HG03457 (cell line): ENCODE results near the gene FNDC3A.
"Not testable (repeated sequence)": the region's sequence is repeated elsewhere in the genome, so short reads cannot be mapped to it uniquely, and the experiment has no call there.

Source experiments
- ATAC-seq: cut with Tn5 transposase; IDR thresholded peaks from one replicate; pipeline ENCODE4 v1.9.1; 2021; ENCODE audit warnings: moderate number of reproducible peaks; ENCODE audit not compliant: unreplicated experiment

FNDC3A gene

DNA sequence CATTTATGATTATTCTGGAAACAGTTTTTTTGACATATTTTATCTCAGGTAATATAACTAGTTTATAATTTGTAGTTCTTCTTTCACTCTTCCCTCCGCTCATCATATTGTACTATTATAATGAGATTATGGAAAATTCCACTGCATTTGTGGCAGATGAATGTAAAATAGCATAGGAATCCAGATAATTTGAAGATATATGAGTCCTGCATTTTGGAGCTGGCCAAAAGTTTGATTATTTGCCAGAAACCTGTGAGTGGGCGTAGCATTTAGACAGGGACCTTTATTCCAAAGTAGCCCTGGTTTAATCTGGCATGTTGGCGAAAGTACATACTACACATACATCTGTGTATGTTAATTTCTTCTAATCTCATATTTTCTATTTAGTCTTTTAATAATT, 65.2 kb downstream of the FNDC3A start:
- no peak for ATAC-seq

DNA sequence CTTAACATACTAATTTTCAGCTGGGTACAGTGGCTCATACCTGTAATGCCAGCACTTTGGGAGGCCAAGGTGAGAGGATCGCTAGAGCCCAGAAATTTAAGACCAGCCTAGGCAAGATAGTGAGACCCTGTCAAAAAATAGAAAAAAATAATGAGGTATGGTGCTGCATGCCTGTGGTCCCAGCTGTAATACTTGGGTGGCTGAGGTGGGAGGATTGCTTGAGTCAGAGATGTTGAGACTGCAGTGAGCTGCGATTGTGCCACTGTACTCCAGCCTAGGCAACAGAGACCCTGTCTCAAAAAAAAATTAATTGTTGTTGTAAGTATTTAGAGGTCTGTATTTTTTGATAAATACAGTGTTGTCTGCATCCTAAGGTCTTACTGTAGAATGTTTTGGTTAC, 66.8 kb downstream of the FNDC3A start:
- no peak for ATAC-seq

DNA sequence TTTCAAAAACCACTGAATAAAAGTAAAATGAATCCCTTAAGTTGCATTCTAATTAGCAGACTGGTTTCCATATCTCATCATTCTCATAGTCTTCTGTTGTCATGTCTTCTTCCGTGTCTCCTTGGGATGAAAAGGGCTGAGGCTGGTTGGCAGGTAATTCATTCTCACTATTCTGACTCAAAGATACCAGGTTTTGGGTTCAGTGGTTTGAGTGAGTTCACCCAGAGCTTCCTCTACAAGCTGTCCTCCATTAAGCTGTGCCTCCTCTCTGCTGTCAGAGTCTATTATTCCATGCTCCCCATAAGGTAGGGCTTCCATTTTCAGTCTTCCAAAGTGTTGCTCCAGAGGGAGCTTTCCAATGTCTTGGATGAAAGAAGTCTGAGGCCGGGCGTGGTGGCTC, 68.3 kb downstream of the FNDC3A start:
- no peak for ATAC-seq

DNA sequence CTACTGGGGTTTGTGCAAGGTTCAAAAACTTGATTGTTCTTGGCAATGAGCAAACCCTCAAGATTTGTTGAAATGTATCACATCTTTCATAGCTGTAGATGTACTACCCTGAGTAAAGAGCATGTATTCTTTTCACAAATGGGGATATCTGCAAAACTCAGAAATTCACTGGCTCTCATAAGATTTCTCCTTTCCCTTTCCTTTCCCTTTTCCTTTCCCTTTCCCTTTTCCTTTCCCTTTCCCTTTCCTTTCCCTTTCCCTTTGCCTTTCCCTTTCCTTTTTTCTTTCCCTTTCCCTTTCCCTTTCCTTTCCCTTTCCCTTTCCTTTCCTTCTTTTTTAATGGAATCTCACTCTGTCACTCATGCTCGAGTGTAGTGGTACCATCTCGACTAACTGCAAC, 69.1 kb downstream of the FNDC3A start:
- ATAC-seq: no peak

DNA sequence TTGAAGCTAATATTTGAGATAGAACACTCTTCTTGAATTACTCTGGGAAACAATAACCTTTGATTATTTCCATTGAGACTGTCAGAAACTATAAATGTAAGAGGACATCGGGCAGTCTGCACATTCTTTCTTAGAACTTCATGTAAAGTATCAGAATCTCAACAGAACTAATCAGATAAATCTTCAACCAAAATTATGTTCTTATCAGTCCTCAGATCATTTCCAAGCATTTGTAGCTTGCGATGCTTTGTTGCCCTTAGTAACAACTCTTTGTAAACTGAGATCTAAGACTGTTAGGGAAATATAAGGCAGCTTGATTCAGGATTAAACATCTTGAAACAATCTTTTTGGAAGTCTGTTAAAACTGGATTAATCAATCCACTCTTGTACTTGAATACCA, 70.3 kb downstream of the FNDC3A start:
- ATAC-seq: no peak

DNA sequence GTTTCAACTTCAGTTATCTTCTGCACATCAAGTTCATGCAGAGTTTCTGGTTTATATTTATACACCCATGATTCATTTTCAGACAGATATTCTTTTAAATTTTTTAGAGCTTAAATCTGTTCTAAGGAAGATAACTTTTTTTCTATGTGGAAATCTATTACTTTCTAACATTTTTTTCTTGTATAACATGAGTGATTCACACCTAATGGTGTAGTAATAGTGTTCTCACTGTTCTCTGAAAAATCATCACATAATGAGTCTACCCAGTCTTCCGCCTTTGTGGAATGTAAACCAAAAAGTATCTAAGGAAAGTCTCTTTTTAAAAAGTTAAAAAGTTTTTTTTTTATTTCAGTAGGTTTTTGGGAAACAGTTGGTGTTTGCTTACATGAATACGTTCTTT, 70.8 kb downstream of the FNDC3A start:
- no peak for ATAC-seq

DNA sequence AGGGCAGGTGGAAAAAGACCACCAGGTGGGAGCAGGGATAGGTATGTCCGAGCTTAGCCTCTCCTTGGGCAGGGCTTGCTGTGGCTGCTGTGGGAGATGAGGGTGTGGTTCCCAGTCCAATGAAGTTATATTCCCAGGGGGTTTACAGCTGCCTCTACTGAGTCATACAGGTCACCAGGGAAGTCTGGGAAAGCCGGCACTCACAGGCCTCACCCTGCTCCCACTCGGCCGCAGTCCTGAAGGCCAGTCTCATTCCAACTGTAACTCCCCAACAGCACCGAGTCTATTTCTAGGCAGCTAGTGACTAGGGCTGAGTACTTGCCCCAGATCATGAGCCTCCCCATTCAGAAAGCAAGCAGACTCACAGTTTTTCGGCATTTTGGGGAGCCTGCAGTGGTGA, 77.1 kb downstream of the FNDC3A start:
- no peak for ATAC-seq

DNA sequence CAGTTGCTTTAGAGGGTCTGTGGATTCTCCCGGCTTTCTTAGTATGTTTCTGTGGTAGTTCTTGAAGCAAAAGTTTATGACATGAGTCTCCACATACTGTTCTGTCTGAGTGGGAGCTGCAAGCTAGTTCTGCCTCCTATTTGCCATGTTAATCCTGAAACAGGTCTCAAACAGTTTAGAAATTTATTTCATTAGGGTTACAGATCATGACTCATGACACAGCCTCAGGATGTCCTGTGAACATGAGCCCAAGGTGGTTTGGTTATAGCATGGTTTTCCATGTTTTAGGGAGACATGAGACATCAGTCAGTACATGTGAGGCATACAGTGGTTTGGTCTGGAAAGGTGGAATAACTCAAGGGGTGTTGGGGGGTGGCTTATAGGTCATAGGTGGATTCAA, 77.5 kb downstream of the FNDC3A start:
- ATAC-seq: no peak

DNA sequence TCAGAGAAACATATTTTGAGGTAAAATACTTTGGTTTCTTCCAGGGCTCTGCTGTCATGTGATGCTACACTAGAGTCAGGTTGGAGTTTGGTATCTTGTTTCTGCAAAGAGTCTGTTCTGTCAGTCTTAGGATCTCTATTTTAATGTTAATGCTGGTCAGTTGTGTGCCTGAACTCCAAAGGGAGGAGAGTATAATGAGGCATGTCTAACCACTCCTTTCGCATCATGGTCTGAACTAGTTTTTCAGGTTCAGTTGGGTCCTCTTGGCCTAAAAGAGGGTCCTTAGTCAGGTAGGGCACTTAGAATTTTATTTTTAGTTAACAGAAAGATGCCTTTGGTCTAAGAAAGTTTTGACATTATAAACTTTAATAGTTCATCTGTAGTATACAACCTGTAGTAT, 78.2 kb downstream of the FNDC3A start:
- no peak for ATAC-seq

DNA sequence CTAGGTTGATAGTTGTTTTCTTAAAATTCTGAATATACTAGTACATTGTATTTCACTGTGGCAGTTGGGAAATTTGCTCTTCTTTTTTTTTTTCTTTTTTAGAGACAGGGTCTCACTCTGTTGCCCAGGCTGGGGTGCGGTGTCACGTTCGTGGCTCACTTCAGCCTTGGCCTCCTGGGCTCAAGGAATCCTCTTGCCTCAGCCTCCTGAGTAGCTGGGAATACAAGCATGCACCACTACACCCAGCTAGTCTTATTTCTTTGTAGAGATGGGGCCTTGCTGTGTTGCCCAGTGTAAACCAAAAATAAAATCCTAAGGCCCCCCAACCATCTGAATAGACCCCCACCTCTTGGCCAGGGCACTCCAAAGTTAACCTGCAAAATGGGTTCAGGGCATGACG, 79.3 kb downstream of the FNDC3A start:
- ATAC-seq: no peak

DNA sequence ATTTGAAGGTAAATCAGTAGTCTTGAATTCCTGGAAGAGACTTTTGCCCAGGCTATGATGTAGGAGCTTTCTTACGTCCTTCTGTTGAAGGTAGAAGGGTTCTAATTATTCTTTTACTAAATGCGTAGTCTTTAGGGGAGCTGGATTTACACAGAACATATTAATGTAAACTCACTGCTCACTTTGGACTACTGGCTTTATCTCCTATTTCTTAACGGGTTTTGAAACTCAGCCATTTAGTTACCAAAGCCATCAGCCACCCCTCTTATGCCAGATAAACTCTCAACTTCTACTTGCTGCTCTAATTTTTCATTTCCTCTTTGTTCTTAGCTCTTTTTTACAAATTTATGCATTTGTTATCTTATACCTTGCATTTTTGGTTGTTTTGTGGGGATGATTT, 81.5 kb downstream of the FNDC3A start:
- ATAC-seq: no peak

DNA sequence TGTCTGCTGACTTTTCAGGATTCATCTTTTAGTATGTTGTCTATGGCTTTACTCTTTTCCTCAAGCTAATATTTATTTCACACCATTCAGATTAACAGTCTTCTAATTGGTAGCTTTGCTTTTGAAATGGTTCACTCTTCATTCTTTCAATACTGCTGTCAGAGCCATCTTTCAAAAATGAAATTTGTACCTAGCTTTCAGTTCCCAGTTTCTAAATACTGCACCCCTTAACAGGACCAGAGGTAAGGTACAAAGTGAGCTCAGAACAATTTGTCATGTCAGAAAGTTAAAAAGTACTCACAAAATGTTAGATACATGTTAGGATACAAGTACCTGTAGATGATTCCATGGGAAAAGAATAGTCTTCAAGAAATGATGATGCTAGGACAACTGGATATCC, 83.0 kb downstream of the FNDC3A start:
- no peak for ATAC-seq

DNA sequence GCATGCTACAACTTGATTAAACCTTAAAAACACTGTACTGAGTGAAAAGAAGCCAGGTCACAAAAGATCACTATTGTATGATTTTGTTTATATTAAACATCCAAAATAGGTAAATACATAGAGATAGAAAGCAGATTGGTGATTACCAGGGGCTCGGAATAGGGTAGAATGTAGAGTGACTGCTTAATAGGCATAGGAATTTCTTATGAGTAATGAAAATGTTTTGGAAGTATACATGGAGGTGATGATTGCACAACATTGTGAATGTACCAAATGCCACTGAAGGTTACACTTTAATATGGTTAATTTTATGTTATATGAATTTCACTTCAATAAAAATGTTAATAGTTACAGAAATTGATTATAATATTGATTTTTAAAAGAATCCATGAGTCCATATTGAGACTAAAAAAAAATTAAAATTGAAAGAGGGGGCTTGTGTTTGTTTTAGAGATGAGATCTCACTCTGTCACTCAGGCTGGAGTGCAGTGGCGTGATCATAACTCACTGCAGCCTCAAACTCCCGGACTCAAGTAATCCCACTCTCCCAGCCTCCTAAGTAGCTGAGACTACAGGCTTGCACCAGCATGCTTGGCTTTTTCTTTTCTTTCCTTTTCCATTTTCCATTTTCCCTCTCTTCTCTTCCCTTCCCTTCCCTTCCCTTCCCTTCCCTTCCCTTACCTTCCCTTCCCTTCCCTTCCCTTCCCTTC, 85.1 kb downstream of the FNDC3A start:
- ATAC-seq: no peak

DNA sequence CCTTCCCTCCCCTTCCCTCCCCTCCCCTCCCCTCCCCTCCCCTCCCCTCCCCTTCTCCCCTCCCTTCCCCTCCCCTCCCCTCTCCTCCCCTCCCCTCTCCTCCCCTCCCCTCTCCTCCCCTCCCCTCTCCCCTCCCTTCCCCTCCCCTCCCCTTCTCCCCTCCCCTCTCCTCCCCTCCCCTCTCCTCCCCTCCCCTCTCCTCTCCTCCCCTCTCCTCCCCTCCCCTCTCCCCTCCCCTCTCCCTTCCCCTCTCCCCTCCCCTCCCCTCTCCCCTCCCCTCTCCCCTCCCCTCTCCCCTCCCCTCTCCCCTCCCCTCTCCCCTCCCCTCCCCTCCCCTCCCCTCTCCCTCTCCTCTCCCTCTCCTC, 85.7 kb downstream of the FNDC3A start:
- not testable (repeated sequence) for ATAC-seq

DNA sequence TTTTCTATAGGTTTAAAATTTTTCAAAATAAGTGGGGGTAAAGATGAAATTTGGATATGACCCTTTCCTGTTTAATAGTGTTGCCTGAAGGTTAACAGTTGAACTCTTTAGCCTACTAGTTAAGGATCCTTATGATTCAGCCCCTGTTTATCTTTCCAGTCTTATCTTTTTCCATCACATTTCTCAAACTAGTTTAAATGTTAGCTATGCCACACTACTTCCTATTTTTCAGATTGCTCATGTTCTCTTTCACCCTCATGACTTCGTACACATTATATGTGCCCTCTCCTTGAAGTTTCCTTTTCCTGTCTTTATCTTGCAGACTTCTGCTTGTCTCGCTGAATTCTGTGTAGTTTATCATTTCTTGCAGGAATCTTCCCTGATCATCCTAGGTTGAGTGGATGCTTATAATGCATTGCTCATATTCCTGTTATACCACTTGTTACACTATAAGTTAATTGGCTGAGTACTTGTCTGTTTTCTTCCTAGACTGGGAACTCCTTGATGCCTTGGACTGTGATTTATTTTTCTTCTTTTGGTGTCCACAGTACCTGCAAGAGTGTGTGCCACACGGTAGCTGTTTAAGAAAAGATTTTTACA, 86.7 kb downstream of the FNDC3A start:
- no peak for ATAC-seq

DNA sequence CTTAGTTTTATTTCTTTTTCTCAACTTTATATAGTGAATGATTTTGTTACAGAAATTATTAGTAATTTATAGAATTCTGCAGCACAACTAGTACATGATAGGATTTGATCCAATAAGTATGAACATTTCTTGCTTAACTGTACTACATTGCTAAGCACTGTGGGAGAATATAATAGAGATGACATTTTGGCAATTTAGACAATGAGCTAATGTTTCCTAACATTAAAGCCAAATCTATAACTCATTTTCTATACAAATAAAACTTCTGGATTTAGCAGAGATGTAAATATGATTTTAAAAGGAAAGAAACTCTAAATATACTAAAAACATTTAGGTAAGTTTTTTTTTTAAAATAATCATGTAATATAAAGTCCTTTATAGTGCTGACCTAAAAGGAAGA, 87.3 kb downstream of the FNDC3A start:
- ATAC-seq: no peak

DNA sequence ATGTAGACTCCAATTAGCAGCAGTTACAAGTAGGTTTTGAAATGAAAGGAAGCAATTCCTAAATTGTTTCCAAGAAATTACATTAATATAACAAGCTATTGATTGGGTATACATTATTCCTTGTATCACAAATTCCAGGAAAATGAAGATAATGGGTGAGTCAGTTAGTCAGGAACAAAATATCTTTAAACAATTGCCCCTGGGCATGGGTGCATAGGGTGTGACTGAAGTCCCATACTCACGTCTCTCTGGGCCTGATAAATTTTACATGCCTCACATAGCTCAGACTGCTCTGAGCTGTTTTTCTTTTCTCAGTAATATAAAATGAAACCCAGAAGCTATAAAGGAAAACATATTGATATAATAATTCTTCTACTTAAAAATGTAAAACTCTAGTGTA, 87.8 kb downstream of the FNDC3A start:
- ATAC-seq: no peak

DNA sequence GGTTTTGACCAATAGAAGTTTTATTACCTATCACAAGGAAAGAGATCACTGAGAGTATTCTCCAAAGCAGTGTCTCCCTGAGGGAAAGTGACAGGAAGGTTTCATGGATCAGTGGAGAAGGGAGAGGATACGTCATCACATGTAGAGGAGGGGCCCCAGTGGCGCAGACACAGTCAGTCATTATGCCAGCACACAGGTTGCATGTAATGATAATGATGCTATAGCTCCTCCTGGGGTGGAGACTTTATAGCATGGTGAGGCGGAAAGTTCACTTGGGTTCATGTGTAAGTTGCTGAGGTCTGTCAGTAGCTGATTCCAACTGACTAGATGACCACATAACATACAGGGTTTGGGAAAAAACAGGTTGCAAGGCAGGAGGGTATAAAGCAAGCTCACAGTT, 88.8 kb downstream of the FNDC3A start:
- no peak for ATAC-seq

DNA sequence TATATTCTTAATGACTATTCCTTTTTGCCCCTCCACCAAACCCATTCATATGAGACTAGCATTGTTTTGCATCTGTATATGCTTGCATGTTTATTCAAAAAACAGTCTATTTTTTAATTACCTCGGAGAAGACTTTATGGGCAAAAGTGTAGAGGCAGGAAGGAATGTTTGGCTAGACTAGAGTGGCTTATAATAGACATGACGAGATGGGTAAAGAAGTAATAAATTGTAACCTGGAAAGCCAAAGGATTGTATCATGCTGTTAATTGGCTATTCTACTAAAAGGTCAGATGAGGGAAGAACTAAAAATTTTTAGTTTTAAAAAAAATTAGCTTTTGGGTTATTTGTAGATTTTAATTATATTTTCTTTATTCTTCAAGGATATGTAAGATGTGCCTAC, 91.1 kb downstream of the FNDC3A start:
- ATAC-seq: no peak

DNA sequence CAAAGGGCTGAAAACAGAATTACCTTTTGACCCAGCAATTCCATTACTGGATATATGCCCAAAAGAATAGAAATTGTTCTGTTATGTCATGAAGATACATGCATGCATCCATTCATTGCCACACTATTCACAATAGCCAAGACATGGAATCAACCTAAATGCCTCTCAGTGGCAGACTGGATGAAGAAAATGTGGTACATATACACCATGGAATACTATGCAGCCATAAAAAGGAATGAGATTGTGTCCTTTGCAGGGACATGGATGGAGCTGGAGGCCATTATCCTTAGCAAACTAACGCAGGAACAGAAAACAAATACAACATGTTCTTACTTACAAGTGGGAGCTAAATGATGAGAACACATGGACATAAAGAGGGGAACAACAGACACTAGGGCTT, 92.8 kb downstream of the FNDC3A start:
- not testable (repeated sequence) for ATAC-seq

DNA sequence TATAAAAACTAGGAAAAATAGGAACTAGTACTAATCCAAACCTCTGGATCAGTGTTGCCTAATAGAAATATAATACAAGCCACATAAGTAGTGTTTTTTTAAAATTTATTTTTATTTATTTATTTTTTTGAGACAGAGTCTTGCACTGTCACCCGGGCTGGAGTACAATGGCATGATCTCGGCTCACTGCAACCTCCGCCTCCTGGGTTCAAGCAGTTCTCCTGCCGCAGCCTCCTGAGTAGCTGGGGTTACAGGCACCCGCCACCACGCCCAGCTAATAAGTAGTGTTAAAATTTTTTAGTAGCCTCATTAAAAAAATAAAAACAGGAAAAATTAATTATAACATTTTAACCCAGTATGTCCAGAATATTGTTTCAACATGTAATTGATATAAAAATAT, 94.3 kb downstream of the FNDC3A start:
- not testable (repeated sequence) for ATAC-seq

DNA sequence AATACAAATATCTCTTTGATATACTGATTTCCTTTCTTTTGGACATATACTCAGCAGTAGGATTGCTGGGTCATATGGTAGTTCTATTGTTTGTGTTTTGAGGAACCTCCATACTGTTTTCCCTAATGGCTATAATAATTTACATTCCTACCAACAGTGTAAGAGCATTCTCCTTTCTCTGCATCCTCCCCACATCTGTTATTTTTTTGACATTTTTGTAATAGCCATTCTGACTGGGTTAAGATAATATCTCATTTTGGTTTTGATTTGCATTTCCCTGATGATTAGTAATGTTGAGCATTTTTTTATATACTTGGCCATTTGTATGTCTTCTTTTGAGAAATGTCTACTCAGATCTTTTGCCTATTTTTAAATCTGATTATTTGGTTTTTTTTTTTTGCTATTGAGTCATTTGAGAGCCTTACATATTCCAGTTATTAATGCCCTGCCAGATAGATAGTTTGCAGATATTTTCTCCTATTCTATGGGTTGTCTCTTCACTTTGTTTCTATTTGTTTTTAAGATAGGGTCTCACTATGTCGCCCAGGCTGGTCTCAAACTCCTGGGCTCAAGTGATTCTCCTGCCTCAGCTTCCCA, 95.7 kb downstream of the FNDC3A start:
- no peak for ATAC-seq
